NOMO-1 treated with DMSO at 0.1 percent for 48 hours (cell line): Measurements from ENCODE around the gene TNS4.

Source experiments
- DNase-seq: peaks from one replicate; lab custom pipeline; 2025; ENCODE audit not compliant: unreplicated experiment; lab: John Stamatoyannopoulos, UW

Gene TNS4

DNA sequence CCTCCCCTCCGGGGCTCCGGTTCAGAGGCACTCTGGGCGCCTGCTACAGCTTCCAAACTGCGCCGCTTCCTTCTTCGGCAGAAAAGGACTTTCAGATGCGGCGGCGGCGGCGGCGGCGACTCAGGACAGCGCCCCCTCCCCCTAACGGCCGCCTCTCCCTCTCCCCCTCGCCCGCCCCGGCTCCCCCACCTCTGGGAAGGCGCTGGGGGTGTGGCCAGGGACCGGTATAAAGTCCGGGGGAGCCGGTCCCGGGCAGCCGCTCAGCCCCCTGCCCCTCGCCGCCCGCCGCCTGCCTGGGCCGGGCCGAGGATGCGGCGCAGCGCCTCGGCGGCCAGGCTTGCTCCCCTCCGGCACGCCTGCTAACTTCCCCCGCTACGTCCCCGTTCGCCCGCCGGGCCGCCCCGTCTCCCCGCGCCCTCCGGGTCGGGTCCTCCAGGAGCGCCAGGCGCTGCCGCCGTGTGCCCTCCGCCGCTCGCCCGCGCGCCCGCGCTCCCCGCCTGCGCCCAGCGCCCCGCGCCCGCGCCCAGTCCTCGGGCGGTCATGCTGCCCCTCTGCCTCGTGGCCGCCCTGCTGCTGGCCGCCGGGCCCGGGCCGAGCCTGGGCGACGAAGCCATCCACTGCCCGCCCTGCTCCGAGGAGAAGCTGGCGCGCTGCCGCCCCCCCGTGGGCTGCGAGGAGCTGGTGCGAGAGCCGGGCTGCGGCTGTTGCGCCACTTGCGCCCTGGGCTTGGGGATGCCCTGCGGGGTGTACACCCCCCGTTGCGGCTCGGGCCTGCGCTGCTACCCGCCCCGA is 58.0 kb downstream of the TNS4 start, which contains the start of gene IGFBP4:
IGFBP4 (plus strand) TSS at position 255 of the 792 bp plus-strand sequence; CDS start at position 541, 286 bp downstream.
- peak; percentile 71 for DNase-seq

DNA sequence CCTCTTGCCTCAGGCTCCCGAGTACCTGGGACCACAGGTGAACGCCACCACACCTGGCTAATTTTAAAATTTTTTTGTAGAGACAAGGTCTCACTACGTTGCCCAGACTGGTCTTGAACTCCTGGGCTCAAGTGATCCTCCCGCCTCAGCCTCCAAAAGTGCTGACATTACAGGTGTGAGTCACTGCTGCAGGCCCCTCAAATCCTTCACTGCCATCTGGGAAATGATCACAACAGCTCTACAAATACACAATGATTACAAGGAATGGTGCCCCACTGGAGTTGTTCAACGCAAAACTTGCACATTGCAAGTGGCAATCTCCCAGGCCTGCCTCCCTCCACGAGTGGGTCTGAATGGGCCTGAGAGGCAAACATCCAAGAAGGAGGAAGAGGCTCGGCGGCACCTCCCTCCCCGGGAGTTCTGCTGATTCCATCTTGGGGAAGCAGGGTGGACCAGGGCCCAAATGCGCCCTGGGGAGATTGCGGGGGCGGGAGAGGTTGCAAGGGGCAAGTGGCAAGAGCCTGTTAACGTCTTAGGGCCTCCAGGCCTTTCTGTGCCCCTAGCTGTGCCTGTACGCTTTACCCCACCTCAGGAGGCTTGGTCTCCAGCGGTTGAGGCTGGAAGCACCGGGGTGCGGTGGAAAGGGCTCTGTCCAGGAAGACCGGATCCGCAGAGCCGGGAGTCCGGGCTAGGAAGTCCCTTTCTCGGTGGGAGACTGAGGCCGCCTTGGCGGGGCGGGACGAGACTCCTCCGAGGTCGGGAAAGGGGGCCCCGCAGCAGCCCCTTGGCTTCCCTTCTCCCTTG is 58.8 kb downstream of the TNS4 start:
- no peak for DNase-seq

DNA sequence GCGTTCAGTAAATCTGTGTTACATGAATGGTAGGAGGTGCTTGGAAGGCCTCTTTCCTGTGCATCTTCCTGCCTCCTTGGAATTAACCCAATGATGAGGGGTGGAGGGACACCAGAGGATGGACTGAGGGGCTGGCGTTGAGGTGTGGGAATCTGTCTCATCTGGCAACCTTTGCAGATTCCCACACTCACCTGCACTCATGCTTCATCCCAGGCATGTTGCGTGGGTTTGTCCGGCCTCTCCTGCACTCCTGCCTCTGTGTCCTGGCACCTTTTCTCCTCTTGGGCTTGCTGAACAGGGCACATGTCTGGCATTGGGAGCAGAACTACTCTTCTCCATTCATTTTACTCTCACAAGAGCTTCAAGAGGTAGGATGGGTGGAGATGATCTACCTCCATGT is 61.3 kb downstream of the TNS4 start:
- DNase-seq: no peak

DNA sequence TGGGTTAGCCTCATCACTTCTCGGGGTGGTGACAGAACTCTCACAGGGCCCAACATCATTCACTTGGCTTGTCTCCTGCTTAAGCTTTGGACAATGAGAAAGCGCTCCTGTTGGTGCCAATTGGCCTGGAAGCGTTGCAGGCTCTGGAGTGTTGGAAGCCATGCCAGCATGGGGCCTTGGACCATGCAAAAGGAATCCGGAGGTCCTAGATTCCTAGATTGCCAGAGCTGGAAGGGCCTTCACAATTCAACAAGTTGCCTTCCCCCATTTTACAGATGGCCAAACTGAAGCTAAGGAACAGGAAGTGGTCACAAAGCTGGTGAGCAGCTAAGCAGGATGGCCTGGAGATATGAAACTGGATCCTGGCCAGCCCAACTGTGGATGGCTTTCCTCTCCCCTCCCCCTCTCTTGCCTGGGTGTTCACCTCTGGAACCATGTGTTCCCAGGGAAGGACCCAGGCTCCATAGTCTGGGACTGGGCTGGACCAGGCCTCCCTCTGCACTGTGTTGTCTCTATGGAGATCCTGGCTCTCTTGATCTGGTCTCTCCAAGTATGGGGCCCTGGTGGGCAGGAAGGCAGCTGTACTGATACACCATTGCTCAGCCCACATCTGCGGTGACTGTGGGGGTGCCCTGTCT is 64.2 kb downstream of the TNS4 start:
- peak; percentile 43 for DNase-seq

DNA sequence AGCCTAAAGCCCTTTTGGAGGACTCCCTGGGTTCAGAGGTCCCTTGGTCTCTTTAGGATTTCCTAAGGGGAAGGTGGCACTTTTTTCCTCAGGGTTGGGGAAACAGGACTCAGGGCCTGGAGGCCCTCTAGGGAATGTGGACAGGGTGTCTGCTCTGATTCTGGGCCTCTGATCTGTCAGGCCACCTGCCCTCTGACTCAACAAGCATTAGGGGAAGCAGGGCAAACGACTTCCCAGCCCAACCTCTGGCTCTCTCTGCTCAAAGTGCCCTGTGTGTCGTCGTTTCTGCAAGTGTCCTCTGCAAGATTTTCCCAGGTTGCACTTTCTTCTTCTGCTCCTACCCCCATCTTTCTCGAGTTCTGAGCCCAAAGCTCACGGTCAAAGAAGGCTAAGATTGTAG is 64.8 kb downstream of the TNS4 start:
- peak; percentile 45 for DNase-seq

DNA sequence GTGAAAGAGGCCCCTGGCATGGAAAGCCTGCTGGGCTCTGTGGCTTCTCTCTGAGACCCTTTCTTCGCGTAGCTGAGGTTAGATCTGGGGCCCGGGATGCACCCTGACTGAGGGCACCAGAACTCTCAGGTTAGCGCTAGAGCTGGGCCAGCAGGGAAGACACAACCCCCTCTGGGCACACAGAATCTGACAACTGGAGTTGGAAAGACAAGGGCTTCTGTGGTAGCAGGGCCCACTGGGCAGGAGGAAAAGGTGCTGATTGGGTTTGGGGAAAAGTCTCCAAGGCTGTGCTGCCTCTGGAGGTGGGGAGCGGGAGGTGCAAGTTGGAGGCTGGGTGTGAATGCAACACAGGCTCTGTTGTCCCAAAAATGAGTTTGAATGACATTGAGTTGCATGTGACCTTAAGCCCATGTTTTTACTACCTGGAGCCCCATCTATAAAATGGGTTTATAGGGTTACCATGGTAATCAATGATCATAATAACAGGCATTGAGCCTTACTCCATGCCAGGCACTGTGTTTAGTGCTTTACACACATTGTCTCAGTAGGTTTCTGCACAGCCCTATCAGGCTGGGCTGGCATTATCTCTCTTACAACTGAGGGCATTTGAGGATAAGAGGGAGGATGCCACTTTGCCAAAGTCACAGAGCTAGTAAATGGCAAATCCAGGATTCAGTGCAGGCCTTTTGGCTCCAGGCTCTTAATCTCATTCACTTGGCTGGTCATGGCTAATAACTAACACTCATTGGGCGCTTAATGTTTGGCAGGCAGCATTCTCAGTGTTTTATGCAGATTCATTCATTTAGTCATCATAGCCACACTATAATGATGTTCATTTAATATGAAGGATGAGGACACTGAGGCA is 67.6 kb downstream of the TNS4 start:
- DNase-seq: no peak

DNA sequence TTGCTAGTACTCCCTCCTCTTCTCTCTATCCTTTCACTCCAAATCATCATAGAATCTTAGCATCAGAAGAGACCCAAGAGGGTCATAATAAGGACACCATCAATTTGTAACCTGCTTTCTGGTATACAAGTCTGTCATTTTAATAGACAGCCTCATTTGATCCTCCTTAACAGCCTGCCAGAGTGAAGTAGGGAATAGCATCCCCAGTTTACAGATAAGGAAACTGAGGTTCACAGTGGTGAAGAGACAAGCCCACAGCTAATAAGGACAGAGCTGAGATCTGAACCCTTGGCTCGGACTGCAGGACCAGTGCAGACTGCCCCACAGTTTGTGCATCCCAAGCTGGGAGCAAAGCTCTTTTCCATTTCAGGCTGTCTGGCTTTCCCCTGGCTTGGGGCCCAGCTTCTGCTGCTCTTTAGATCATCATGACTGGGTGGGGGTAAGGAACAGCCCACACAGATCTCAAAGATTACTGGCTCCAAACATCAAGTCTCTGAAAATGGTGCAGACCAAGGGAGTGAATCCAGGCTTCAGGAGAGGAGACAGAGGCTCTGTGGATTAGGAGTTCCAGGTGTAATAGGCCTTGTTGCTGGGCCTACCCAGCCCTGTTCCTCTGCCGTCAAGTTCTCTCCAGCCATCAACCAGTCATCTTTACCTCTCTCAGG is 68.4 kb downstream of the TNS4 start:
- no peak for DNase-seq

DNA sequence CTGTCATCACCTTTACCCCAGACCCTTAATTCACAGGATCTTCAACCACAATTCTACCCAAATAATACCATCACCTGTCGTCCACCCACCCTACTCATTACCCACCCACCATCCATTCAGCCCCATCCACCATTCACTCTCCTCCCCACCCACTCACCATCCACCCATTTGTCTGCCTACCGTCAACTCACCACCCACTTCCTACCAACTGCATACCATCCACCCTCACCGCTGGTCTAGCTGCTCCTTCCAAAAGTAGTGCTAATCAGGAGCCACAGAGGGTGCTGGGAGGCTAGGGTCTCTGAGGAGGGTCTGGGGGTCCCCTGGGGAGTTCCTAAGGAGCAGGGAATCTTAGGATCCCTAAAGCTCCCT is 70.2 kb downstream of the TNS4 start:
- DNase-seq: no peak

DNA sequence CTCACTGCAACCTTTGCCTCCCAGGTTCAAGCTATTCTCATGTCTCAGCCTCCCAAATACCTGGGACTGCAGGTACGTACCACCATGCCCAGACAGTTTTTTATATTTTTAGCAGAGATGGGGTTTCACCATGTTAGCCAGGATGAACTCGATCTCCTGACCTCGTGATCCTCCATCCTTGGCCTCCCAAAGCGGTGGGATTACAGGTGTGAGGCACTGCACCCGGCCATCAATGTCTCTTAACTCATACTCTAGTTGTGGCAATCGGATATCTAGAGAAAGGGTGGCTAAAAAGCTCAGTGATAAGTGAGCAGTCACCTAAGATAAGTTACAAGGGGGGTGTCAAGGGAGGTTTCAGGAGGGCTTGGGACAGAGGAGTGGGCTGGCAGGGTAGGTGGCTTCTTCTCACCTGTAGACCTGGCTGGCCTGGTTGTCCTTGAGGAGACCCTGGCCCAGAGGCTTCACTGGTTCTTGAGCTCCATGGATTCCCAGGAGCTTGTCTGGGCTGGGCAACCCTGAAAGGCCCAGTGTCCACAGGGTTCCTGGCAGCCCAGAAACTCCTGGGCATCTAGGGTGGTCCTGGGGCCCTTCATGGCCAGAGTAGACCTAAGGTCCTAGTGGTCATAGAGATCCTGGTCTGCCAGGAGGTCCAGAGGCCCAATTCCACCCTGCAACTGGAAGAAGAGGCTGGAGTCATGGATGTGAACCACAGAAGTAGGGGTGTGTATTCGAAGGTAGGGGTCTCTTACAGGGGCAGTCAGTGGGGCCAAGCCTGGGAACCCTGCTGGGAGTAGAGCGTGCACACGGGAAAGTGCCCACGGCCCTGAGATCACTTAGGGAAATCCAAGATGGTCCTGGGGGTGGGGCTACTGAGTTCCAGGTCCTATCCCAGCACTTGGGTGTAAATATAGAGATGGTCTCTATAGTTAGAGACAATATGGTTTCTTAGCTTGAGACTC is 70.9 kb downstream of the TNS4 start:
- no peak for DNase-seq

DNA sequence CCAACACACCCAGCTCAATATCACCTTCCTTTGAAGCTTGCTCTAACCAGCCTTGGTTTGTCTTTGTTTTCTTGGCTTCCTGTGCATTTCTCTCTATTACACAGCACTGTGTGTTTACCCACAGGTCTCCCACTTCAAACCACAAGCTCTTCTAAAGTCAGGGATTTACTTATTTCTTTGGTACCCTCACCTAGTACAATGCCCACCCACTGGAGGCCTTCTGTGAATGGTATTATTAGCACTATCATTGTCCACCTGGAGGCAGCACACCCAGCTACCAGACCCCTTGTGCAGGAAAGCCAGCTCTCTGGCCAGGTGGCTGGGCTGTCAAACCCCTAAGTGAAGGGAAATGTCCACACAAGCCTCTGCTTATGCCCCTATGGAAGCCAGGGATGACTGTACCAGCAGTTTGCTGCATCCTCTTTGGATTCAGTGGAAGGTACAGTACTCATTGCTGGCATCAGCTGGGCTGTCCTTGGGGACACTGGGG is 74.4 kb downstream of the TNS4 start:
- DNase-seq: no peak
